Aorta (tissue), 5 donors: ENCODE data around the gene CFL1. TPM values are rescaled to one million over a fixed set of nuclear protein-coding genes. Genes with fewer than 3 reads are reported as not detected.
"Not testable (repeated sequence)": the region's sequence is repeated elsewhere in the genome, so short reads cannot be mapped to it uniquely, and the experiment has no call there.

Experiments
- ATAC-seq: fragments of 200-7000 bp; cut with Tn5 transposase; one replicate; pipeline ENCODE4 v1.9.1; 2022; ENCODE audit warnings: moderate library complexity; ENCODE audit not compliant: low FRiP score
- DNase-seq, 2 donors: peaks; one replicate each; pipeline ENCODE4 v3.0.0-alpha.2; 2020
- H3K27ac ChIP-seq, 2 donors: one replicate each; pipeline ENCODE4 v1.5.1; 2013; ENCODE audit warnings: low read length in 2 of 2, mild to moderate bottlenecking in 2 of 2, moderate library complexity in 2 of 2, control low read depth in 1 of 2, inconsistent platforms in 1 of 2, low read depth in 1 of 2
- H3K27me3 ChIP-seq, 2 donors: one replicate each; pipeline ENCODE4 v1.6.1; 2013; ENCODE audit warnings: control low read depth in 1 of 2, low read length in 1 of 2, mild to moderate bottlenecking in 1 of 2, moderate library complexity in 1 of 2; ENCODE audit not compliant: insufficient read depth in 2 of 2, control insufficient read depth in 1 of 2
- H3K36me3 ChIP-seq, 2 donors: one replicate each; pipeline ENCODE4 v1.6.1; 2013; ENCODE audit warnings: control low read depth in 1 of 2, low read length in 1 of 2, mild to moderate bottlenecking in 1 of 2; ENCODE audit not compliant: insufficient read depth in 2 of 2, control insufficient read depth in 1 of 2
- H3K4me1 ChIP-seq, 2 donors: one replicate each; pipeline ENCODE4 v1.6.1; 2013; ENCODE audit warnings: low read length in 2 of 2, control low read depth in 1 of 2, mild to moderate bottlenecking in 1 of 2, moderate library complexity in 1 of 2; ENCODE audit not compliant: insufficient read depth in 2 of 2, control insufficient read depth in 1 of 2
- H3K4me3 ChIP-seq, 2 donors: one replicate each; pipeline ENCODE4 v1.5.1; 2013; ENCODE audit warnings: low read length in 2 of 2, control low read depth in 1 of 2, mild to moderate bottlenecking in 1 of 2
- H3K9me3 ChIP-seq: one replicate; pipeline ENCODE4 v1.6.1; 2013; ENCODE audit warnings: mild to moderate bottlenecking, low read length; ENCODE audit not compliant: control insufficient read depth
- WGBS, 2 donors: extraction: QIAGEN DNeasy Blood & Tissue Kit; methylation state at CpG; one replicate each; pipeline ENCODE4 v1.1.7; 2013; 5-methylcytosine and 5-hydroxymethylcytosine counted together
- intact Hi-C, 2 donors: fragments of 100-400 bp; cut with DNase I; formaldehyde crosslinking; loops; one replicate each; pipeline versions ENCODE4 v1.14.2 to v1.15.0; 2022
- polyA plus RNA-seq, 2 donors: library from polyadenylated mRNA; stranded (reverse); fragments of 200-250 nt; gene quantifications; one replicate each; pipeline ENCODE4 v1.2.3, GENCODE V29; 2013
- total RNA-seq, 2 donors: library from RNA; stranded (reverse); fragmentation: NEBNext Ultra II Directional; extraction: Animal tissue kit (Norgen Biotek cat#: 25700); gene quantifications; one replicate each; pipeline ENCODE4 v1.2.1, GENCODE V29; 2021
- donor health status: healthy with polysubstance abuse.
- donor health status: Bipolar disorder and iron deficiency.
- donor health status: DM: no; HTN: no; CAD: no.
- donor health status: DM: no; HTN: no; CAD: no.
- donor health status: DM: yes; HTN: yes; CAD: no.

Gene CFL1
- total and polyA plus RNA-seq, 4 donors: 563 to 812 (median 629) TPM

GRCh38 chr11:65852508-65853245 lies 5.3 kb downstream of the CFL1 start:
- no peak overlapping the region for H3K27ac ChIP-seq
- H3K4me3 ChIP-seq: no peak overlapping the region
- no peaks in the 10 kb centered on the region for H3K4me1 ChIP-seq
- ATAC-seq (no peak), DNase-seq (peak in 1 of 2 donors; percentile 77)
- H3K9me3 ChIP-seq: no peaks in the 10 kb centered on the region
- peaks cover 3 to 9% of the 10 kb centered on the region in 2 donors for H3K36me3 ChIP-seq
- intact Hi-C loops: no loop called here
- H3K27me3 ChIP-seq: no peaks in the 10 kb centered on the region
- 92 to 93% methylated on average over 24 to 33 of the region's 33 CpGs for WGBS, 2 donors

GRCh38 chr11:65851811-65852507 lies 6.0 kb downstream of the CFL1 start:
- ATAC-seq: no peak
- WGBS, 2 donors: 85 to 89% methylated on average over 10 of the region's 10 CpGs
- no peak overlapping the region for H3K4me3 ChIP-seq
- H3K27me3 ChIP-seq: no peaks in the 10 kb centered on the region
- peaks cover 3 to 9% of the 10 kb centered on the region in 2 donors for H3K36me3 ChIP-seq
- intact Hi-C loops: no loop called here
- no peaks in the 10 kb centered on the region for H3K4me1 ChIP-seq
- no peak overlapping the region for H3K27ac ChIP-seq
- DNase-seq: peak in 1 of 2 donors; percentile 59
- no peaks in the 10 kb centered on the region for H3K9me3 ChIP-seq

- no peaks in the 10 kb centered on the region for H3K27me3 ChIP-seq
- DNase-seq (peak in 1 of 2 donors; percentile 56), ATAC-seq (no peak)
- peaks cover 3 to 9% of the 10 kb centered on the region in 2 donors for H3K36me3 ChIP-seq
- intact Hi-C loops: no loop called here
- no peaks in the 10 kb centered on the region for H3K4me1 ChIP-seq
- H3K27ac ChIP-seq: no peak overlapping the region
- WGBS, 2 donors: 85 to 89% methylated on average over 14 of the region's 14 CpGs
- no peaks in the 10 kb centered on the region for H3K9me3 ChIP-seq
- H3K4me3 ChIP-seq: no peak overlapping the region
Observed at GRCh38 chr11:65851083-65851579, 6.8 kb downstream of the CFL1 start.

GRCh38 chr11:65850217-65851082 lies 7.5 kb downstream of the CFL1 start:
- ATAC-seq (no peak), DNase-seq (peak in 1 of 2 donors; percentile 73)
- WGBS, 2 donors: 71 to 73% methylated on average over 20 of the region's 20 CpGs
- Histone ChIP-seq H3K27me3 (no peaks in the 10 kb centered on the region), H3K27ac (no peak overlapping the region), H3K4me3 (no peak overlapping the region), H3K9me3 (no peaks in the 10 kb centered on the region), H3K4me1 (no peaks in the 10 kb centered on the region), H3K36me3 (peaks cover 3 to 9% of the 10 kb centered on the region in 2 donors)
- intact Hi-C loops: no loop called here

- peak in 1 of 2 donors; percentile 70 for DNase-seq
- Histone ChIP-seq H3K4me3 (no peak overlapping the region), H3K9me3 (no peaks in the 10 kb centered on the region), H3K27me3 (no peaks in the 10 kb centered on the region), H3K36me3 (peaks cover 0 to 8% of the 10 kb centered on the region in 2 donors), H3K27ac (no peak overlapping the region), H3K4me1 (no peaks in the 10 kb centered on the region)
- no peak for ATAC-seq
- 39 to 49% methylated on average over 16 of the region's 16 CpGs for WGBS, 2 donors
- intact Hi-C loops: no loop called here
Observed at GRCh38 chr11:65849771-65850216, 8.2 kb downstream of the CFL1 start.

- Histone ChIP-seq H3K9me3 (no peaks in the 10 kb centered on the region), H3K36me3 (peaks cover 0 to 7% of the 10 kb centered on the region in 2 donors), H3K27ac (no peak overlapping the region), H3K27me3 (no peaks in the 10 kb centered on the region), H3K4me3 (no peak overlapping the region), H3K4me1 (no peaks in the 10 kb centered on the region)
- DNase-seq (peak in 1 of 2 donors; percentile 61), ATAC-seq (no peak)
- 78 to 79% methylated on average over 8 of the region's 8 CpGs for WGBS, 2 donors
- intact Hi-C loops: no loop called here
Observed at GRCh38 chr11:65849366-65849765, 8.6 kb downstream of the CFL1 start.

GRCh38 chr11:65848693-65849092 lies 9.3 kb downstream of the CFL1 start:
- H3K4me3 ChIP-seq, H3K9me3 ChIP-seq, H3K27me3 ChIP-seq, H3K4me1 ChIP-seq, intact Hi-C loops, ATAC-seq, H3K27ac ChIP-seq, H3K36me3 ChIP-seq: not testable (repeated sequence)
- DNase-seq: peak in 1 of 2 donors; percentile 42
- whole genome bisulfite sequencing, 2 donors: 47 to 53% methylated on average over 7 of the region's 7 CpGs

GRCh38 chr11:65847746-65848145 lies 10.2 kb downstream of the CFL1 start:
- ATAC-seq (no peak), DNase-seq (no peak)
- intact Hi-C loops: no loop called here

More at GRCh38 chr11:65847746-65848145, 10.2 kb downstream of the CFL1 start:
- Histone ChIP-seq H3K36me3 (peaks cover 0 to 2% of the 10 kb centered on the region in 2 donors), H3K4me3 (no peak overlapping the region), H3K9me3 (no peaks in the 10 kb centered on the region), H3K4me1 (no peaks in the 10 kb centered on the region), H3K27ac (no peak overlapping the region), H3K27me3 (no peaks in the 10 kb centered on the region)
- 87 to 91% methylated on average over 3 of the region's 3 CpGs for WGBS, 2 donors
